ENCODE data around the gene GAPVD1.
"Not testable (repeated sequence)": the region's sequence is repeated elsewhere in the genome, so short reads cannot be mapped to it uniquely, and the experiment has no call there.

The GAPVD1 gene

DNA sequence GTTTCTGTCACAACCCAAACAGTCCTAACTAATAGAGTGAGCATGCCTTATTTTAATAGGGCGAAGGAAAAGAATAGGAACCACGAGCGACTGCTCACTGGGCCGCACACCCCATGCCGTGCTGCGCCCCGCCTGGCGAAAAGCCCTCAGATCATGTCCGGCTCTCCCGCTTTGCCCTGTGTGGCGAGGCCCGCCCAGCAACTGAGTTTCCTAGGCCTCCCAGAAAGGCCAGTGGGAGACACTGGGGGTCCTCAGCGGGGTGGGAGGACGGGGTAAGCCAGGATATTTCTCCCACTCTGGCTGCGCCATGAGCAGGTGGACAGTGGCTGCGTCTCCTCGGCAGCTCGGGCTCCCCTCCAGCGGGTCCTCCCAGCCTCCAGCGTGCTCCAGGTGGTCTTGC is 138.0 kb downstream of the GAPVD1 start:
- Histone ChIP-seq H3K27me3 (ENCODE audit: insufficient read depth, low read depth) (no peaks in the 10 kb centered on the region), H4K20me1 (ENCODE audit: insufficient read depth) (no peaks in the 10 kb centered on the region), H3K36me3 (ENCODE audit: insufficient read depth) (no peaks in the 10 kb centered on the region), H3K27ac (no peak overlapping the region), H3K9ac (no peak overlapping the region), H3K4me2 (no peak overlapping the region), H3K79me2 (ENCODE audit: insufficient read depth, low read depth) (no peaks in the 10 kb centered on the region), H2AFZ (ENCODE audit: low read depth) (no peak overlapping the region), H3K4me1 (ENCODE audit: low read depth, poor library complexity, severe bottlenecking) (no peaks in the 10 kb centered on the region), H3K4me3 (IDR thresholded peaks at IDR 0.05; ENCODE audit: insufficient read depth, low read depth, low read length) (no peak overlapping the region)
- TF ChIP-seq, protein P1, sequence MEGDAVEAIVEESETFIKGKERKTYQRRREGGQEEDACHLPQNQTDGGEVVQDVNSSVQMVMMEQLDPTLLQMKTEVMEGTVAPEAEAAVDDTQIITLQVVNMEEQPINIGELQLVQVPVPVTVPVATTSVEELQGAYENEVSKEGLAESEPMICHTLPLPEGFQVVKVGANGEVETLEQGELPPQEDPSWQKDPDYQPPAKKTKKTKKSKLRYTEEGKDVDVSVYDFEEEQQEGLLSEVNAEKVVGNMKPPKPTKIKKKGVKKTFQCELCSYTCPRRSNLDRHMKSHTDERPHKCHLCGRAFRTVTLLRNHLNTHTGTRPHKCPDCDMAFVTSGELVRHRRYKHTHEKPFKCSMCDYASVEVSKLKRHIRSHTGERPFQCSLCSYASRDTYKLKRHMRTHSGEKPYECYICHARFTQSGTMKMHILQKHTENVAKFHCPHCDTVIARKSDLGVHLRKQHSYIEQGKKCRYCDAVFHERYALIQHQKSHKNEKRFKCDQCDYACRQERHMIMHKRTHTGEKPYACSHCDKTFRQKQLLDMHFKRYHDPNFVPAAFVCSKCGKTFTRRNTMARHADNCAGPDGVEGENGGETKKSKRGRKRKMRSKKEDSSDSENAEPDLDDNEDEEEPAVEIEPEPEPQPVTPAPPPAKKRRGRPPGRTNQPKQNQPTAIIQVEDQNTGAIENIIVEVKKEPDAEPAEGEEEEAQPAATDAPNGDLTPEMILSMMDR (conservative IDR thresholded peaks at IDR 0.05; ENCODE audit: low read depth, low read length) = no peak

DNA sequence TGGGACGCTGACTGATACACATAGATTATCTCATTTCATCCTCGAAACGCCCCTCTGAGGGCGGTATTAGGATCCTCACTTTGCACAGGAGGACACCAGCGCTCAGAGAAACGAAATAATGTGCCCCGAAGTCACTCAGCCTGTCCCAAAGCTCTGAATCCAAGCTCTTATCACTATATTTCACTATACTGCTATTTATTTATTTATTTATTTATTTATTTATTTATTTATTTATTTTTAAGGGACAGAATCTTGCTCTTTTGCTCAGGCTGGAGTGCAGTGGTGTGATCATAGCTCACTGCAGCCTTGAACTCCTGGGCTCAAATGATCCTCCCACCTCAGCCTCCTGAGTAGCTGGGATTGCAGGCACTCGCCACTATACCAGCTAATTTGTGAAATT is 138.6 kb downstream of the GAPVD1 start:
- not testable (repeated sequence) for H3K27ac ChIP-seq; H3K4me3 ChIP-seq (IDR thresholded peaks at IDR 0.05; ENCODE audit: insufficient read depth, low read depth, low read length); H3K36me3 ChIP-seq (ENCODE audit: insufficient read depth); H3K4me2 ChIP-seq; H2AFZ ChIP-seq (ENCODE audit: low read depth); H3K9ac ChIP-seq; H4K20me1 ChIP-seq (ENCODE audit: insufficient read depth); H3K4me1 ChIP-seq (ENCODE audit: low read depth, poor library complexity, severe bottlenecking); H3K27me3 ChIP-seq (ENCODE audit: insufficient read depth, low read depth); H3K79me2 ChIP-seq (ENCODE audit: insufficient read depth, low read depth)

DNA sequence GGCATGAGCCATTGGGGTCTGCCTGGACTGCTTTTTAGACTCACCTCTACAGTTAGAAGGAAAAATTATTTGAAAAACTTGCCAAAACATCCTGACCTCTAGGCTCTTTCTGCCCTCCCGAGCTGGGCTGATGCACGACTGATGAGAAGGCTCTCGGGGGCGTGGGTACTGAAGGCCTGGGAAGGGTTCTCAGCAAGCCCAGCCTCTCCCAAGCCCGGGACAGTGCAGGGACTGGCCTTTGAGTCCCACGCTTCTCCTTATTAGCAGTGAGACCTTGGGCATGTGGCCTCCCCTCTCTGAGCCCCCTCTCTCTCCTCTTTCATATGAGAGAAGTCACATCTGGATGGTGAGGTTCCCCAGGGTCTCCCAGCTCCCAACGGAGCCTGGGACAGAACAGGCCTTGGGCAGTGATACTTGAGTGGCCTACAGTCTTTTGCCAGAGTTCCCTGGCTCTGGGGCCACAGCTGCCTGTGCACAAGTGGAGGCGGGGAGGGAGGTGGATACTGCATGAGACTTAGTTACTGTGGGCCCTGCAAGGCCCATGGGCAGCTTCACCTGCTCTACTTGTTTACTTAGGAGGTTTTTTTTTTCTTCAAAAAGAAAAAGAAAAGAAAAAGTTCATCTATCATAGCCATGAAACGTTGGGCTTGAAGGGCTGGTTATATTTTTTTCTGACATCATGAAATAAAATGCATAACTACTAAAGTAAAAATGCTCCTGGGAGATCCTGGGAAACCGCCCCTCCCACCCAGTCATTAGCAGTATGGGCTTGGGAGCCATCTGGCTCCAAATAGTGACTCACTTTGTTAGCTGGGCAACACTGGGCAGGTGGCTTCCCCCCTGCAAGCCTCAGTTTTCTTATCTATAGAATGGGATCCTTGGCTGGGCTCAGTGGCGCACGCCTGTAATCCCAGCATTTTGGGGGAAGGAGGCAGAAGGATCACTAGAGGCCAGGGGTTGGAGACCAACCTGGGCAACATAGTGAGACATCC is 139.4 kb downstream of the GAPVD1 start:
- no peaks in the 10 kb centered on the region for H3K79me2 ChIP-seq (ENCODE audit: insufficient read depth, low read depth)
- no peaks in the 10 kb centered on the region for H4K20me1 ChIP-seq (ENCODE audit: insufficient read depth)
- H3K4me1 ChIP-seq (ENCODE audit: low read depth, poor library complexity, severe bottlenecking) = no peaks in the 10 kb centered on the region
- H2AFZ ChIP-seq (ENCODE audit: low read depth) = no peak overlapping the region
- no peak overlapping the region for H3K27ac ChIP-seq
- no peak overlapping the region for H3K4me2 ChIP-seq
- no peak overlapping the region for H3K9ac ChIP-seq
- TF ChIP-seq, protein P1 (conservative IDR thresholded peaks at IDR 0.05; ENCODE audit: low read depth, low read length) = no peak
- no peaks in the 10 kb centered on the region for H3K36me3 ChIP-seq (ENCODE audit: insufficient read depth)
- H3K27me3 ChIP-seq (ENCODE audit: insufficient read depth, low read depth) = no peaks in the 10 kb centered on the region
- H3K4me3 ChIP-seq (IDR thresholded peaks at IDR 0.05; ENCODE audit: insufficient read depth, low read depth, low read length) = no peak overlapping the region

DNA sequence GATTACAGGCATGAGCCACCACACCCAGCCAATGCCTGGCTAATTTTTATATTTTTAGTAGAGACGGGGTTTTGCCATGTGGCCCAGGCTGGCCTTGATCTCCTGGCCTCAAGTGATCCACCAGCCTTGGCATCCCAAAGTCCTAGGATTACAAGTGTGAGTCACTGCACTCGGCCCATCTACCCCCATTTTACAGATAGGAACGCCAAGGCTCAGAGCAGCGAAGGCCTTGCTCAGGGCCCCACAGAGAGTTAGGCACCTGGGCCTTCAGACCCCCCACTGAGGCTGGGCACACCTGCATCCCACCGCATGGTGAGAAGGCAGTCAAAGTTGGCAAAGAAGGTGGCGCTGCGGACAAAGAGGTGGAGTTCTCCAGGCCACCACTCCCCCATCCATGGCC is 143.1 kb downstream of the GAPVD1 start:
- Histone ChIP-seq H3K4me3 (IDR thresholded peaks at IDR 0.05; ENCODE audit: insufficient read depth, low read depth, low read length) (no peak overlapping the region), H3K4me1 (ENCODE audit: low read depth, poor library complexity, severe bottlenecking) (no peaks in the 10 kb centered on the region), H4K20me1 (ENCODE audit: insufficient read depth) (no peaks in the 10 kb centered on the region), H3K36me3 (ENCODE audit: insufficient read depth) (no peaks in the 10 kb centered on the region), H3K4me2 (no peak overlapping the region), H2AFZ (ENCODE audit: low read depth) (no peak overlapping the region), H3K79me2 (ENCODE audit: insufficient read depth, low read depth) (no peaks in the 10 kb centered on the region), H3K9ac (no peak overlapping the region), H3K27me3 (ENCODE audit: insufficient read depth, low read depth) (no peaks in the 10 kb centered on the region), H3K27ac (no peak overlapping the region)
- TF ChIP-seq, protein P1 (conservative IDR thresholded peaks at IDR 0.05; ENCODE audit: low read depth, low read length) = no peak

Measured in KMS-11 (cell line).